HepG2 (cell line): Measurements from ENCODE around the gene CDC25C. TPM values are rescaled to one million over a fixed set of nuclear protein-coding genes. Genes with fewer than 3 reads are reported as not detected.

Experiments used
- ARID5B ChIP-seq: IDR thresholded peaks from 2 replicates; pipeline ENCODE4 v1.4.0; 2020; ENCODE audit warnings: mild to moderate bottlenecking, missing genetic modification reagents
- ARNT2 ChIP-seq: sonication (generic); formaldehyde crosslinking; IDR thresholded peaks from 2 replicates; pipeline ENCODE4 v1.8.0; 2022; ENCODE audit warnings: mild to moderate bottlenecking, low read depth, missing genetic modification reagents, moderate library complexity
- ATF7-NPFF ChIP-seq: sonication (generic); formaldehyde crosslinking; IDR thresholded peaks from 2 replicates; pipeline ENCODE4 v1.8.1; 2023; ENCODE audit warnings: mild to moderate bottlenecking, low read depth, missing genetic modification reagents, moderate library complexity
- BHLHE40 ChIP-seq: IDR thresholded peaks from 2 replicates; pipeline ENCODE4 v1.6.1; 2011; ENCODE audit warnings: low read length, improper control_type of control experiment
- CBX1 ChIP-seq: IDR thresholded peaks from one replicate; pipeline ENCODE4 v1.6.1; 2016; ENCODE audit warnings: antibody characterized with exemption, low read depth
- CBX5 ChIP-seq: sonication (generic); formaldehyde crosslinking; IDR thresholded peaks from 2 replicates; pipeline ENCODE4 v1.4.0; 2020; ENCODE audit warnings: missing genetic modification reagents, borderline replicate concordance
- EEA1 ChIP-seq: sonication (generic); formaldehyde crosslinking; IDR thresholded peaks from 2 replicates; pipeline ENCODE4 v1.5.1; 2020; ENCODE audit warnings: mild to moderate bottlenecking, missing genetic modification reagents, borderline replicate concordance
- ETS1 ChIP-seq: sonication (generic); formaldehyde crosslinking; IDR thresholded peaks from 2 replicates; pipeline ENCODE4 v1.4.0; 2020; ENCODE audit warnings: missing genetic modification reagents
- ETV6 ChIP-seq: sonication (generic); formaldehyde crosslinking; conservative IDR thresholded peaks from 2 replicates; pipeline ENCODE4 v1.4.0; 2020; ENCODE audit warnings: missing genetic modification reagents
- FOXP4 ChIP-seq: sonication (generic); formaldehyde crosslinking; IDR thresholded peaks from 2 replicates; pipeline ENCODE4 v1.4.0; 2020; ENCODE audit warnings: missing genetic modification reagents
- HNRNPK ChIP-seq: fragments of 200-400 bp; formaldehyde crosslinking; IDR thresholded peaks from 2 replicates; pipeline ENCODE4 v1.6.1; 2018; ENCODE audit warnings: low read length, low read depth, moderate library complexity, mild to moderate bottlenecking; ENCODE audit not compliant: poor library complexity, severe bottlenecking
- HNRNPL ChIP-seq: fragments of 200-400 bp; formaldehyde crosslinking; IDR thresholded peaks from 2 replicates; pipeline ENCODE4 v1.6.1; 2017; ENCODE audit warnings: mild to moderate bottlenecking, low read depth, low read length
- NONO ChIP-seq, 2 experiments: fragments of 450-650 bp in 1 of 2; sonication (generic) in 1 of 2; formaldehyde crosslinking in 1 of 2; IDR thresholded peaks in 1 of 2; conservative IDR thresholded peaks in 1 of 2; 2 replicates each; pipeline versions ENCODE4 v1.6.1 to v1.8.0; 2017 to 2022; ENCODE audit warnings: mild to moderate bottlenecking in 1 of 2, missing genetic modification reagents in 1 of 2, moderate library complexity in 1 of 2
- SAFB2 ChIP-seq: sonication (generic); formaldehyde crosslinking; IDR thresholded peaks from 2 replicates; pipeline ENCODE4 v1.5.1; 2020; ENCODE audit warnings: missing genetic modification reagents, low read depth, mild to moderate bottlenecking, borderline replicate concordance
- SIN3A ChIP-seq: IDR thresholded peaks from 2 replicates; pipeline ENCODE4 v1.6.1; 2011; ENCODE audit warnings: low read depth, mild to moderate bottlenecking, control low read depth, low read length, borderline replicate concordance
- SOX6 ChIP-seq, 2 experiments: fragments of 450-650 bp in 1 of 2; sonication (generic) in 1 of 2; formaldehyde crosslinking in 1 of 2; IDR thresholded peaks; 2 replicates each; pipeline versions ENCODE4 v1.4.0 to v1.6.1; 2017 to 2020; ENCODE audit warnings: antibody characterized with exemption in 1 of 2, mild to moderate bottlenecking in 1 of 2, missing genetic modification reagents in 1 of 2
- ZFYVE20 ChIP-seq: sonication (generic); formaldehyde crosslinking; IDR thresholded peaks from 2 replicates; pipeline ENCODE4 v1.8.0; 2023; ENCODE audit warnings: low read depth, mild to moderate bottlenecking, moderate library complexity, missing genetic modification reagents, borderline replicate concordance
- ZNF431 ChIP-seq: sonication (generic); formaldehyde crosslinking; IDR thresholded peaks from 2 replicates; pipeline ENCODE4 v1.9.0; 2022; ENCODE audit warnings: missing genetic modification reagents, low read depth, mild to moderate bottlenecking, borderline replicate concordance
- ZNF629 ChIP-seq: sonication (generic); formaldehyde crosslinking; conservative IDR thresholded peaks from 2 replicates; pipeline ENCODE4 v1.5.0; 2020; ENCODE audit warnings: missing genetic modification reagents
- ZNF660 ChIP-seq: sonication (generic); formaldehyde crosslinking; IDR thresholded peaks from 2 replicates; pipeline ENCODE4 v1.5.1; 2020; ENCODE audit warnings: mild to moderate bottlenecking, low read depth, missing genetic modification reagents, borderline replicate concordance
- ZSCAN31 ChIP-seq: sonication (generic); formaldehyde crosslinking; IDR thresholded peaks from 2 replicates; pipeline ENCODE4 v1.5.0; 2020; ENCODE audit warnings: low read depth, mild to moderate bottlenecking, missing genetic modification reagents
- polyA plus RNA-seq, 8 experiments: library from polyadenylated mRNA; depleted of rRNA in 3 of 8; stranded (reverse) in 7 of 8; unstranded in 1 of 8; fragments of >200 nt; fragmentation: Illumina TruSeq in 4 of 8; extraction: Trizol in 4 of 8; gene quantifications; 2 replicates each; pipeline versions ENCODE4 v1.2.1 to v1.2.3, GENCODE V29; 2011 to 2016; ENCODE audit warnings: low read depth in 4 of 8, missing spikeins in 1 of 8, mixed read lengths in 1 of 8; ENCODE audit not compliant: insufficient read depth in 1 of 8
- total RNA-seq, 5 experiments: library from RNA; depleted of rRNA; stranded (reverse); fragments of >200 nt; fragmentation: Illumina TruSeq; extraction: Trizol; gene quantifications; 2 replicates each; pipeline ENCODE4 v1.2.3, GENCODE V29; 2016; ENCODE audit warnings: low read depth in 1 of 5

Gene CDC25C
- total and polyA plus RNA-seq, 2 of the 13 experiments (the other 11 are each of a cell fraction or from before 2014, with no cell fraction given), result 17.7 to 27.6 TPM

- TF ChIP-seq CBX5 (peak; percentile 92; the same call in 1 of the 2 replicates), ZNF629 (CRISPR knock-in tag) (peak; percentile 12; the same call in 1 of the 2 replicates), SOX6 (IDR thresholded peaks at IDR 0.05) (no peak), SOX6 (CRISPR knock-in tag; IDR thresholded peaks at IDR 0.05) (peak; percentile 43; the same call in 1 of the 2 replicates), SIN3A (0 out of 2 replicates have a peak, but pooled peaks have one; percentile 40), ETS1 (CRISPR knock-in tag) (no peak), ZFYVE20 (no peak), ARNT2 (CRISPR knock-in tag) (0 out of 2 replicates have a peak, but pooled peaks have one; percentile 56), BHLHE40 (peak; percentile 36; the same call in 1 of the 2 replicates), ETV6 (CRISPR knock-in tag) (peak; percentile 82; the same call in 1 of the 2 replicates), ZNF431 (0 out of 2 replicates have a peak, but pooled peaks have one; percentile 20), ARID5B (CRISPR knock-in tag) (peak; percentile 33; the same call in 1 of the 2 replicates), ZNF660 (CRISPR knock-in tag) (no peak), FOXP4 (CRISPR knock-in tag) (peak; percentile 33; the same call in 1 of the 2 replicates), ATF7-NPFF (CRISPR knock-in tag) (peak; percentile 56; the same call in 1 of the 2 replicates), HNRNPL (no peak), SAFB2 (CRISPR knock-in tag) (peak; percentile 52; the same call in 1 of the 2 replicates), ZSCAN31 (CRISPR knock-in tag) (peak; percentile 61; the same call in 1 of the 2 replicates), EEA1 (no peak), NONO (IDR thresholded peaks at IDR 0.05) (no peak), NONO (CRISPR knock-in tag; conservative IDR thresholded peaks at IDR 0.05) (peak; percentile 75), HNRNPK (peak; percentile 32), CBX1 (peak; percentile 88)
Observed at GRCh38 chr5:138352071-138352721, 20.6 kb upstream of the CDC25C start, which contains the start of gene KDM3B (continued).
